ENCODE data around the gene HLA-DPA1. TPM values are rescaled to one million over a fixed set of nuclear protein-coding genes. Genes with fewer than 3 reads are reported as not detected.
"Not testable (repeated sequence)": the region's sequence is repeated elsewhere in the genome, so short reads cannot be mapped to it uniquely, and the experiment has no call there.

Gene HLA-DPA1
- total RNA-seq, 1 donor from 2014 or later = 491 TPM

- peaks cover 23% of the 10 kb centered on the region for H3K36me3 ChIP-seq
- no peak overlapping the region for H3K27ac ChIP-seq
- intact Hi-C loops (cut with DNase I) = no loop called here
- no peak for DNase-seq
- ATAC-seq = no peak
- no peaks in the 10 kb centered on the region for H3K27me3 ChIP-seq
- H3K9me3 ChIP-seq = no peaks in the 10 kb centered on the region
- TF ChIP-seq, protein P1, sequence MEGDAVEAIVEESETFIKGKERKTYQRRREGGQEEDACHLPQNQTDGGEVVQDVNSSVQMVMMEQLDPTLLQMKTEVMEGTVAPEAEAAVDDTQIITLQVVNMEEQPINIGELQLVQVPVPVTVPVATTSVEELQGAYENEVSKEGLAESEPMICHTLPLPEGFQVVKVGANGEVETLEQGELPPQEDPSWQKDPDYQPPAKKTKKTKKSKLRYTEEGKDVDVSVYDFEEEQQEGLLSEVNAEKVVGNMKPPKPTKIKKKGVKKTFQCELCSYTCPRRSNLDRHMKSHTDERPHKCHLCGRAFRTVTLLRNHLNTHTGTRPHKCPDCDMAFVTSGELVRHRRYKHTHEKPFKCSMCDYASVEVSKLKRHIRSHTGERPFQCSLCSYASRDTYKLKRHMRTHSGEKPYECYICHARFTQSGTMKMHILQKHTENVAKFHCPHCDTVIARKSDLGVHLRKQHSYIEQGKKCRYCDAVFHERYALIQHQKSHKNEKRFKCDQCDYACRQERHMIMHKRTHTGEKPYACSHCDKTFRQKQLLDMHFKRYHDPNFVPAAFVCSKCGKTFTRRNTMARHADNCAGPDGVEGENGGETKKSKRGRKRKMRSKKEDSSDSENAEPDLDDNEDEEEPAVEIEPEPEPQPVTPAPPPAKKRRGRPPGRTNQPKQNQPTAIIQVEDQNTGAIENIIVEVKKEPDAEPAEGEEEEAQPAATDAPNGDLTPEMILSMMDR (IDR thresholded peaks at IDR 0.05) = no peak
- peaks cover 7% of the 10 kb centered on the region for H3K4me1 ChIP-seq
- H3K4me3 ChIP-seq = peak overlapping the region; percentile 58
Measured at GRCh38 chr6:33070909-33071308, 2.5 kb downstream of the HLA-DPA1 start.

- intact Hi-C loops (cut with DNase I) = no loop called here
- Histone ChIP-seq H3K9me3 (no peaks in the 10 kb centered on the region), H3K4me3 (no peak overlapping the region), H3K4me1 (peaks cover 7% of the 10 kb centered on the region), H3K27me3 (no peaks in the 10 kb centered on the region), H3K36me3 (peaks cover 23% of the 10 kb centered on the region), H3K27ac (no peak overlapping the region)
- ATAC-seq (no peak), DNase-seq (no peak)
- TF ChIP-seq, protein P1 (IDR thresholded peaks at IDR 0.05) = no peak
Measured at GRCh38 chr6:33069021-33069738, 4.3 kb downstream of the HLA-DPA1 start.

DNA sequence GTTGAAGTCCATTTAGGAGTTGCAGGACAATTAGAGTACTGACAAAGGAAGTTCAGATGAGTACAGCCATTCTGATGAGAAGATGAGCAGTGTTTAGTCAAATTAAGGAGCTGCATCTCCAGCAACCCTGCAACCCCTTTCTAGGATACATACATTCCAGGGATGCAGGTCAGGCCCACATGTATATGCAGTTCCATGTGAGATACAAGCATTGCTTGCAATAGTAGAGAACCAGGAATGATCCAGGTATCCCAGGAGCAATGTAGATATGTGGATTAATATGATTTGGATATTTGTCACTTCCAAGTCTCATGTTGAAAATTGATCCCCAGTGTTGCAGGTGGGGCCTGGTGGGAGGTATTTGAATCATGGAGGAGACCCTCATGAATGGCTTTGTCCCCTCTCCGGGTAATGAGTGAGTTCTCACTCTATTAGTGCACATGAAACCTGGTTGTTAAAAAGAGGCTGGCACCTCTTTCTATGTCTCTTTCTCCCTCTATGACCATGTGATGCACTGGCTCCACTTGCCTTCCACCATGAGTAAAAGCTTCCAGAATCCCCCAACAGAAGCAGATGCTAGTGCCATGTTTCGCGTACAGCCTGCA is 6.4 kb downstream of the HLA-DPA1 start:
- intact Hi-C loops (cut with DNase I) = no loop called here
- Histone ChIP-seq H3K27ac (no peak overlapping the region), H3K9me3 (no peaks in the 10 kb centered on the region), H3K27me3 (no peaks in the 10 kb centered on the region), H3K4me3 (no peak overlapping the region), H3K36me3 (peaks cover 23% of the 10 kb centered on the region), H3K4me1 (no peaks in the 10 kb centered on the region)
- no peak for DNase-seq
- ATAC-seq = no peak
- TF ChIP-seq, protein P1 (IDR thresholded peaks at IDR 0.05) = no peak

DNA sequence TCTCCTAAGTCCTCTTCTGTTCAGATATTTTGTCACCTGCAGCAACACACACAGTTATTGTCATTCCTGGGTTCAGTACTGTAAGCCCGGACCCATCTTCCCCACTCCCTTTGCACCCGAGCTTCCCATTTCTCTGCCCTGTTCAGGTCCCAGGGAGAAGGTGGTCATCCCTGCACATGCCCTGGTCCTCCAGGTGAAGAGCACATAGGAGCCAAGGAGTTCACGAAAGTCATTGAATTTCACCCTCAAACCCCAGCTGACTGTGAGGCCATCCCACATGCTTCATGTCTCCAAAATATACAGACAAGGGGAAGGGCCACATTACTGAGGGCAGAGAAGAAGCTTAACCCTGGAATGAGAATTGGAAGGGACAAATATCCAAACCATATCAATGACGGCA is 8.1 kb downstream of the HLA-DPA1 start:
- TF ChIP-seq, protein P1 (IDR thresholded peaks at IDR 0.05) = no peak
- no peak overlapping the region for H3K27ac ChIP-seq
- intact Hi-C loops (cut with DNase I) = no loop called here
- H3K4me1 ChIP-seq = no peaks in the 10 kb centered on the region
- ATAC-seq (no peak), DNase-seq (no peak)
- no peaks in the 10 kb centered on the region for H3K27me3 ChIP-seq
- no peak overlapping the region for H3K4me3 ChIP-seq
- H3K9me3 ChIP-seq = no peaks in the 10 kb centered on the region
- H3K36me3 ChIP-seq = peaks cover 23% of the 10 kb centered on the region

DNA sequence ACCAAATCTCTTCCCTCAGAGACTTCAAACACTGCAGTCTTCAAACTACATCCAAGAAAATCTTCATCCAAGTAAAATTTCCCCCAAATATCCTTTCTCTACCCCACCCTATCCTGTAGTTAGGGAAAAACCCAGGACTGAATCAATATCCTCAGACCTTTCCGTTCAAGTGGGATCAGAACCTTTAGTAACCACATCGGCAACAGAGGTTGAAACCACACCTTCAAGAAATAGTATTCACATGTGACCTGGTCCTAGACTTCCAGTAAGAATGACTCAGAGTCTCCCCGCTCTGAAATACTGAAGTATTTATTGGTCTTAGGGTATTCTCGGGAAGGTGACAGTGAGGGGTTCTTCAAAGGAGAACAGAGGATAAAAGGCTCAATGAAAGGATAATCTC is 8.7 kb downstream of the HLA-DPA1 start:
- intact Hi-C loops (cut with DNase I) = no loop called here
- Histone ChIP-seq H3K9me3 (no peaks in the 10 kb centered on the region), H3K27ac (no peak overlapping the region), H3K36me3 (peaks cover 20% of the 10 kb centered on the region), H3K4me1 (no peaks in the 10 kb centered on the region), H3K27me3 (no peaks in the 10 kb centered on the region), H3K4me3 (no peak overlapping the region)
- no peak for ATAC-seq
- TF ChIP-seq, protein P1 (IDR thresholded peaks at IDR 0.05) = no peak
- no peak for DNase-seq

GRCh38 chr6:33063435-33063834 is 10.0 kb downstream of the HLA-DPA1 start:
- ATAC-seq; H3K27me3 ChIP-seq; H3K9me3 ChIP-seq; H3K4me3 ChIP-seq; H3K36me3 ChIP-seq; H3K27ac ChIP-seq; DNase-seq; H3K4me1 ChIP-seq; intact Hi-C loops (cut with DNase I): not testable (repeated sequence)
